Natural killer cell (primary cell): ENCODE results near the gene HCRTR2. TPM values are rescaled to one million over a fixed set of nuclear protein-coding genes. Genes with fewer than 3 reads are reported as not detected.

Source experiments
- ATAC-seq, 3 donors: fragments of 150-1000 bp in 2 of 3; fragments of 200-7000 bp in 1 of 3; cut with Tn5 transposase; 1 replicate in 1 of 3; 2 replicates in 2 of 3; pipeline ENCODE4 v1.10.0; 2021; ENCODE audit warnings: mild to moderate bottlenecking in 2 of 3, moderate library complexity in 2 of 3
- DNase-seq, 2 donors: peaks; one replicate each; pipeline versions ENCODE4 v3.0.0 to v3.0.0-alpha.2; 2013 to 2021; ENCODE audit warnings: mixed read lengths in 1 of 2
- H3K27ac ChIP-seq: one replicate; pipeline ENCODE4 v1.5.1; 2013; ENCODE audit warnings: mild to moderate bottlenecking, low read length
- H3K27me3 ChIP-seq: one replicate; pipeline ENCODE4 v1.6.1; 2013; ENCODE audit warnings: low read length; ENCODE audit not compliant: control insufficient read depth, insufficient read depth
- H3K36me3 ChIP-seq: one replicate; pipeline ENCODE4 v1.6.1; 2013; ENCODE audit warnings: low read length; ENCODE audit not compliant: control insufficient read depth, insufficient read depth
- H3K4me1 ChIP-seq: one replicate; pipeline ENCODE4 v1.6.1; 2013; ENCODE audit warnings: low read length; ENCODE audit not compliant: control insufficient read depth, insufficient read depth
- H3K4me3 ChIP-seq: one replicate; pipeline ENCODE4 v1.5.1; 2013; ENCODE audit warnings: low read length
- H3K9me3 ChIP-seq: one replicate; pipeline ENCODE4 v1.6.1; 2013; ENCODE audit warnings: low read length; ENCODE audit not compliant: control insufficient read depth, insufficient read depth
- H3K27ac Mint-ChIP-seq, 2 donors: one replicate each; pipeline ENCODE4 v1.8.0; 2022; ENCODE audit warnings: mild to moderate bottlenecking in 2 of 2, mixed read lengths in 2 of 2, moderate library complexity in 1 of 2
- H3K27me3 Mint-ChIP-seq, 2 donors: one replicate each; pipeline ENCODE4 v1.8.0; 2022; ENCODE audit warnings: low read depth in 2 of 2, mixed read lengths in 2 of 2
- H3K36me3 Mint-ChIP-seq: one replicate; pipeline ENCODE4 v1.8.0; 2022; ENCODE audit warnings: mixed read lengths
- H3K4me1 Mint-ChIP-seq, 2 donors: one replicate each; pipeline ENCODE4 v1.8.0; 2022; ENCODE audit warnings: mixed read lengths in 2 of 2
- H3K4me3 Mint-ChIP-seq: one replicate; pipeline ENCODE4 v1.8.0; 2022; ENCODE audit warnings: mild to moderate bottlenecking, moderate library complexity, mixed read lengths
- H3K9me3 Mint-ChIP-seq, 2 donors: one replicate each; pipeline ENCODE4 v1.8.0; 2022; ENCODE audit warnings: mixed read lengths in 2 of 2
- CTCF ChIP-seq: fragments of 200-600 bp; IDR thresholded peaks from one replicate; pipeline ENCODE4 v1.8.0; 2022; ENCODE audit warnings: antibody characterized with exemption
- WGBS: methylation state at CpG from one replicate; pipeline ENCODE4 v1.1.7; 2013; ENCODE audit warnings: missing lambda C conversion rate; ENCODE audit not compliant: insufficient coverage; 5-methylcytosine and 5-hydroxymethylcytosine counted together
- intact Hi-C: fragments of 100-400 bp; cut with micrococcal nuclease; formaldehyde crosslinking; loops from one replicate; pipeline ENCODE4 v1.14.2; 2022
- total RNA-seq, 4 donors: library from RNA; stranded (reverse); fragments of 120-200 nt in 1 of 4; gene quantifications; one replicate each; pipeline versions ENCODE4 v1.2.3 to v1.2.4, GENCODE V29; 2013 to 2022

Gene HCRTR2
- total RNA-seq, 3 donors from 2014 or later (not counting 1 experiment from before 2014, with no cell fraction given), result not detected

DNA sequence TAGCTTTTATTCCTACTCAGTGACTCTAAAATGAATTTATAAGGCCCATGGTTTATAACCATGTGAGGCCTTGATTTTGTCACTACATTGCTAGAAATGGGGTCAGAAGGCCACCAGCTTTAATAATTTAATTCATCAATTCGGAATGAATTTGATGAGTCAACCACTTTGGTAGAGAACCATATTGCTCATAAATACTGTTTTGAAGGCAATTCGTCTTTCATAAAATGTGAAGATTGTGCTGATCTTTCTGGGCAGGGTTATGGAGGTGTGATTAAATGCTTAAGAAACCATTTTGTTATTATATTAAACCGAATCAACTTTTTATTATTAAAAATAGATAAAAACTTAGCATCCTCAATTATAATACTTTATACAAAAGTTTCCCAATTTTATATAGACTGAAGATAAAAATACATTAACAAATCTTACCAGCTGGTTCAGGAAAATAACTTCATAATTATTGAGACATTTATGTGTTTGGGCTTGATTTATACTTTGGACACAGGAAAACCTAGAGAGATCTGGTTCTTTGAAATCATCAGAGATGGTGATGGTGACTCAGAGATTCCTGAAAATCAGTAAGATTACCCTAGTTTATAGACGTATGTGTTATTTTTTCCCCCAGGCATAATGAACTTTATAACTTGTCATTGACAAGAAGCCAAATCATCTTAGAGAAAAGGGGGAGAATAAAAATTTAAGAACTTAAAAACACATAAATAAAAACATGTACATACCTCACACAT is 10.6 kb downstream of the HCRTR2 start:
- WGBS, result 76% methylated on average over 2 of the region's 4 CpGs
- H3K27me3 Mint-ChIP-seq, result no peaks in the 10 kb centered on the region
- H3K4me1 ChIP-seq, result no peaks in the 10 kb centered on the region

GRCh38 chr6:55198715-55199114 is 24.4 kb downstream of the HCRTR2 start:
- Mint-ChIP-seq H3K9me3 (peaks cover 0 to 2% of the 10 kb centered on the region in 2 donors), H3K36me3 (no peaks in the 10 kb centered on the region), H3K4me3 (no peak overlapping the region), H3K4me1 (no peaks in the 10 kb centered on the region), H3K27me3 (no peaks in the 10 kb centered on the region), H3K27ac (no peak overlapping the region)
- H3K9me3 ChIP-seq, result no peaks in the 10 kb centered on the region
- no peaks in the 10 kb centered on the region for H3K36me3 ChIP-seq
- no peak for ATAC-seq
- H3K27me3 ChIP-seq, result no peaks in the 10 kb centered on the region
- DNase-seq, result no peak
- H3K4me3 ChIP-seq, result no peak overlapping the region
- no peak for TF ChIP-seq CTCF
- no peaks in the 10 kb centered on the region for H3K4me1 ChIP-seq
- no peak overlapping the region for H3K27ac ChIP-seq
- intact Hi-C loops, result no loop called here

More for the DNA sequence above, 10.6 kb downstream of the HCRTR2 start:
- H3K27me3 ChIP-seq, result no peaks in the 10 kb centered on the region
- DNase-seq, result no peak
- peaks cover 3 to 10% of the 10 kb centered on the region in 2 donors for H3K9me3 Mint-ChIP-seq
- H3K27ac ChIP-seq, result no peak overlapping the region
- H3K4me1 Mint-ChIP-seq, result no peaks in the 10 kb centered on the region
- no peak for TF ChIP-seq CTCF
- no peak overlapping the region for H3K4me3 Mint-ChIP-seq
- H3K27ac Mint-ChIP-seq, result no peak overlapping the region
- no peaks in the 10 kb centered on the region for H3K9me3 ChIP-seq
- intact Hi-C loops, result no loop called here
- no peaks in the 10 kb centered on the region for H3K36me3 Mint-ChIP-seq
- no peaks in the 10 kb centered on the region for H3K36me3 ChIP-seq
- ATAC-seq, result no peak
- no peak overlapping the region for H3K4me3 ChIP-seq

- DNase-seq (no peak), ATAC-seq (no peak)
- Mint-ChIP-seq H3K36me3 (no peaks in the 10 kb centered on the region), H3K9me3 (peaks cover 0 to 3% of the 10 kb centered on the region in 2 donors), H3K4me3 (no peak overlapping the region), H3K4me1 (no peaks in the 10 kb centered on the region), H3K27ac (no peak overlapping the region), H3K27me3 (no peaks in the 10 kb centered on the region)
- Histone ChIP-seq H3K27ac (no peak overlapping the region), H3K36me3 (no peaks in the 10 kb centered on the region), H3K4me3 (no peak overlapping the region), H3K9me3 (no peaks in the 10 kb centered on the region), H3K27me3 (no peaks in the 10 kb centered on the region), H3K4me1 (no peaks in the 10 kb centered on the region)
- intact Hi-C loops, result no loop called here
- TF ChIP-seq CTCF, result no peak
Measured at GRCh38 chr6:55199239-55199638, 24.9 kb downstream of the HCRTR2 start.
